ENCODE results near the gene MLC1. TPM values are rescaled to one million over a fixed set of nuclear protein-coding genes. Genes with fewer than 3 reads are reported as not detected.
A peak's percentile ranks its signal among the peaks of the same experiment; 100 is the strongest.

The MLC1 gene
- total RNA-seq, 1 donor, result under 0.01 TPM

DNA sequence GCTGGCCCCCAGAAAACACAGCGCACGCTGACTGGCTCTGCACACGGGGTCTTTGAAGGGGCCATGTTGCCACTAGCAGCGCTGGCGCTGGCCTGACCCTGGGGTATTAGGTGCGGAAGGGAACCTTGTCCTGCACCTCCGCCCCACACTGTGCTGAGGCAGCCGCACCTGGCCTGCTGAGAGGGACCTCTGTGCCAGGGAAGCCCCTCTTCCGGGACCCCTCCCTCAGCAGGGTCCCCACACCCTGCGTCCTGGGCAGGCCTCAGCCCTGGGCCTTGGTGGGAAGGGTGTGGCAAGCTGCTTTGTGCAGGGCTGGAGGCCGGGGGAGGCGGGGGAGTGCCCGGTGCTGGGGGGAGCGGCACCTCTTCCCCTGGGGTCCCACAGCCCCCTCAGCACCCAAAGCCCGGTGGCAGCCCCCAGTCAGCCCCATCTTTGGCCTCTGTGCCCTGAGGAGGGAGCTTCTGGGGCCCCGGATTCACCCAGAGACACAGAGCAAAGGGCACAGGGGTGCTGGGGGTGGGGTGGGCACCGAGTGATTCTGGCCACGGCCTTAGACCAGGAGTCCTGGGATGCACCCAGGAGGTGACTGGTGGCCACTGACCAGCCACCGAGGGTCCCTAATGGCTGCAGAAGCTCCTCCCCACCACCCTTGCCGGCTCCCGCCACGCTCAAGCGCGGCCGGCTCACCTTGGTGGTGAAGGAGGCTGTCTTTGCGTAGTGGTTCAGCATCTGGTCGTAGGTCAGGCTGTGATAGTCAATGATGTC lies 38.6 kb downstream of the MLC1 start:
- Histone ChIP-seq H4K20me1 (ENCODE audit: insufficient read depth, low read length) (no peaks in the 10 kb centered on the region), H3K79me2 (ENCODE audit: insufficient read depth, low read length) (no peaks in the 10 kb centered on the region), H3K4me1 (ENCODE audit: insufficient read depth, low read length) (no peaks in the 10 kb centered on the region), H3K36me3 (ENCODE audit: insufficient read depth, low read length) (no peaks in the 10 kb centered on the region), H3K27ac (ENCODE audit: low read depth, low read length) (no peak overlapping the region), H2AFZ (ENCODE audit: low read length) (no peak overlapping the region), H3K27me3 (ENCODE audit: insufficient read depth, low read length) (no peaks in the 10 kb centered on the region), H3K4me2 (ENCODE audit: insufficient read depth, low read length) (no peak overlapping the region), H3K9me3 (ENCODE audit: low read depth, low read length) (no peaks in the 10 kb centered on the region), H3K4me3 (ENCODE audit: insufficient read depth, low read length) (no peak overlapping the region)
- DNase-seq (ENCODE audit: insufficient read length, low spot score, missing footprints), result peak; percentile 80
- TF ChIP-seq, protein P1, sequence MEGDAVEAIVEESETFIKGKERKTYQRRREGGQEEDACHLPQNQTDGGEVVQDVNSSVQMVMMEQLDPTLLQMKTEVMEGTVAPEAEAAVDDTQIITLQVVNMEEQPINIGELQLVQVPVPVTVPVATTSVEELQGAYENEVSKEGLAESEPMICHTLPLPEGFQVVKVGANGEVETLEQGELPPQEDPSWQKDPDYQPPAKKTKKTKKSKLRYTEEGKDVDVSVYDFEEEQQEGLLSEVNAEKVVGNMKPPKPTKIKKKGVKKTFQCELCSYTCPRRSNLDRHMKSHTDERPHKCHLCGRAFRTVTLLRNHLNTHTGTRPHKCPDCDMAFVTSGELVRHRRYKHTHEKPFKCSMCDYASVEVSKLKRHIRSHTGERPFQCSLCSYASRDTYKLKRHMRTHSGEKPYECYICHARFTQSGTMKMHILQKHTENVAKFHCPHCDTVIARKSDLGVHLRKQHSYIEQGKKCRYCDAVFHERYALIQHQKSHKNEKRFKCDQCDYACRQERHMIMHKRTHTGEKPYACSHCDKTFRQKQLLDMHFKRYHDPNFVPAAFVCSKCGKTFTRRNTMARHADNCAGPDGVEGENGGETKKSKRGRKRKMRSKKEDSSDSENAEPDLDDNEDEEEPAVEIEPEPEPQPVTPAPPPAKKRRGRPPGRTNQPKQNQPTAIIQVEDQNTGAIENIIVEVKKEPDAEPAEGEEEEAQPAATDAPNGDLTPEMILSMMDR (IDR thresholded peaks at IDR 0.05; ENCODE audit: extremely low read depth, low read depth, low read length), result no peak

DNA sequence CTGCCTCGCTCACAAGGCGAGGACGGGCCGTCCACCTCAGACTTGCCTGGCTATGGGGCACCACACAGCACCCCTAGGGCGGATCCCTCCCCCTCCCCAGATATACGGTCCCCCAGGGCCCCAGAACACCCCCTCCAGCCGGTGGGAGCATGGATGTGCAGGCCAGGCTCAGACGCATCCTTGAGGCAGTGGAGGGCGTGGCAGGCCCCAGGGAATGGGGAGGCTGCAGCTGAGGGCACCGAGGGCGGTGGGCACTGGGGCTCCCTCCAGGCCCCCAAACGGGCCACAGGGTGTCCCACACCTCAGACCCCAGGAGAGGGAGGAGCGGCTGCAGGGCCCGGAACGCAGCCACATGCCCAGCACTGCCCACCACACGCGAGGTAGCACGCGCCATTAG lies 39.2 kb downstream of the MLC1 start:
- Histone ChIP-seq H3K4me3 (ENCODE audit: insufficient read depth, low read length) (no peak overlapping the region), H3K27me3 (ENCODE audit: insufficient read depth, low read length) (no peaks in the 10 kb centered on the region), H3K9me3 (ENCODE audit: low read depth, low read length) (no peaks in the 10 kb centered on the region), H3K36me3 (ENCODE audit: insufficient read depth, low read length) (no peaks in the 10 kb centered on the region), H4K20me1 (ENCODE audit: insufficient read depth, low read length) (no peaks in the 10 kb centered on the region), H3K79me2 (ENCODE audit: insufficient read depth, low read length) (no peaks in the 10 kb centered on the region), H2AFZ (ENCODE audit: low read length) (no peak overlapping the region), H3K27ac (ENCODE audit: low read depth, low read length) (no peak overlapping the region), H3K4me2 (ENCODE audit: insufficient read depth, low read length) (no peak overlapping the region), H3K4me1 (ENCODE audit: insufficient read depth, low read length) (no peaks in the 10 kb centered on the region)
- DNase-seq (ENCODE audit: insufficient read length, low spot score, missing footprints), result no peak
- TF ChIP-seq, protein P1 (IDR thresholded peaks at IDR 0.05; ENCODE audit: extremely low read depth, low read depth, low read length), result no peak

DNA sequence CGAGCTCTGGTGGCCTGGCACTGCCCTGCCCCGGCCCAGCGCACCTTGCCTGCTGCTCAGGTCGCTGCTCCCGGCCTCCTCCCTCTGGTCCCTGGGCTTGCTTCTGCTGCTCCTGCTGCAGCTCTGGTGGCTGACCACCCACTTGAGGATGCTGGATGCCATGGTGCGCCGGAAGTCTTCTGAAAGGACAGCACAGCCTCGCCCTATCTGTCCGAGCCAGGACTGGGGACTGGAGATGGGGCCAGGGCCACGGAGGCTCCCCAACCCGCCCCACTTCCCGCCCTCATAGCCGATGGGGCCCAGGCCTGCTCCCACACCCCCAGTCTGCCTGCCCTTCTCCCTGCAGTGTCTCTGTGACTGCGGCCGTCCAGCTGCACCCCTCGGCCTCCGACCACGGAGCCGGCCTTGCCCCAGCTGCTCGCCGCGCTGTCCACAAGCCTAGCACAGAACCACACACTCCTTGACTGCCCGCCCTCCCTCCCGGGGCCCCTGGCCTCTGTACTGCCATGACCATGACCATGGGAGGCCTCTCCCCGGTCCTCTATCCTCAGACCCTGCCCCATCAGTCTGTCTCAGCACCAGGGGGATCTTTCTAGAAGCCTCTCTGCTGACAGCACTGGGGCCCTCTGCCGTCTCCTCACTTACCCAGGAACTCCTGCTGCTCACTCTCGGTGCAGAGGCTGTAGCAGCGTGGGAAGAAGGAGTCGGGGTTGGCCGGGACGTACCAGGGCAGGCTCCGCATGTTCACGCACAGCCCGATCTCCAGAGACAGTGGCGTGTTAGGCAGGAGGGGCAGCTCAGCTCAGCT lies 39.8 kb downstream of the MLC1 start:
- Histone ChIP-seq H3K4me3 (ENCODE audit: insufficient read depth, low read length) (no peak overlapping the region), H3K4me2 (ENCODE audit: insufficient read depth, low read length) (no peak overlapping the region), H3K27ac (ENCODE audit: low read depth, low read length) (no peak overlapping the region), H3K4me1 (ENCODE audit: insufficient read depth, low read length) (no peaks in the 10 kb centered on the region), H4K20me1 (ENCODE audit: insufficient read depth, low read length) (no peaks in the 10 kb centered on the region), H3K36me3 (ENCODE audit: insufficient read depth, low read length) (no peaks in the 10 kb centered on the region), H3K79me2 (ENCODE audit: insufficient read depth, low read length) (no peaks in the 10 kb centered on the region), H3K9me3 (ENCODE audit: low read depth, low read length) (no peaks in the 10 kb centered on the region), H2AFZ (ENCODE audit: low read length) (no peak overlapping the region), H3K27me3 (ENCODE audit: insufficient read depth, low read length) (no peaks in the 10 kb centered on the region)
- TF ChIP-seq, protein P1 (IDR thresholded peaks at IDR 0.05; ENCODE audit: extremely low read depth, low read depth, low read length), result no peak
- peak; percentile 79 for DNase-seq (ENCODE audit: insufficient read length, low spot score, missing footprints)

DNA sequence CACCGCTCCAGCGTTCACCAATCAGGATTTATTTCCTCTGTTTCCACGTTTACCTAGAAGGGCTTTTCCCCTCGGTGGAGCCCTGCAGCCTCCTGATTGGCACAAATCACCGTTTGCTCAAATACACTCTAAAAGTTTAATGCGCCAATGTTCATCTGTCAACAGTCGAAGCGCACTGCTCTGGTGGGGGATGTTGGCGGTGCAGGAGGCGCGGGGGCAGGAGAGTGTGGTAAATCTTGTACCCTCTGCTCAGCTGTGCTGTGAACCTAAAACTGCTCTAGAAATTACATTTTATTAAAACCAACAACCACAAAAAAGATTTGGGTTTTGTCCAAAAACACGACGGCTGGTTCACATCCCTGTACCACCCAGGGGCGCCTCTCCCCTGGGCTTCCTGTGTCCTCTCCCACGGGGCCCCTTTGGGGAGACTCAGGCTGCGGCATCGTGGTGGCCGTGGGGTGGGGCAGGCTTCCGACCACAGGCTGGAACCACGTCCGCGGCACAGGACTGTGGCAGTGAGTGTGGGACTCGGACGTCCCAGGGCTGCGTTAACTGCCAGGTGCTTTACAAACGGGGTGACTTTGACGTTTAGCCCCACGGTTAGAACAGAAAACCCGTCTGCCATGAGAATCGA lies 40.6 kb downstream of the MLC1 start:
- H3K4me3 ChIP-seq (ENCODE audit: insufficient read depth, low read length), result no peak overlapping the region
- H3K27me3 ChIP-seq (ENCODE audit: insufficient read depth, low read length), result no peaks in the 10 kb centered on the region
- H3K79me2 ChIP-seq (ENCODE audit: insufficient read depth, low read length), result no peaks in the 10 kb centered on the region
- H3K9me3 ChIP-seq (ENCODE audit: low read depth, low read length), result no peaks in the 10 kb centered on the region
- no peaks in the 10 kb centered on the region for H3K4me1 ChIP-seq (ENCODE audit: insufficient read depth, low read length)
- H3K4me2 ChIP-seq (ENCODE audit: insufficient read depth, low read length), result no peak overlapping the region
- no peak overlapping the region for H3K27ac ChIP-seq (ENCODE audit: low read depth, low read length)
- TF ChIP-seq, protein P1 (IDR thresholded peaks at IDR 0.05; ENCODE audit: extremely low read depth, low read depth, low read length), result no peak
- no peaks in the 10 kb centered on the region for H3K36me3 ChIP-seq (ENCODE audit: insufficient read depth, low read length)
- no peak overlapping the region for H2AFZ ChIP-seq (ENCODE audit: low read length)
- peak; percentile 85 for DNase-seq (ENCODE audit: insufficient read length, low spot score, missing footprints)
- no peaks in the 10 kb centered on the region for H4K20me1 ChIP-seq (ENCODE audit: insufficient read depth, low read length)

Measured in osteoblast (primary cell).